NB4 (cell line): ENCODE measurements around the gene ATP1A4.

Source experiments
- POLR2A ChIP-seq: IDR thresholded peaks from 2 replicates; pipeline ENCODE4 v1.6.1; 2011; ENCODE audit warnings: mild to moderate bottlenecking; ENCODE audit not compliant: insufficient read length; ENCODE audit errors: extremely low read depth
- TF ChIP-seq, protein P1 (sequence below): IDR thresholded peaks from one replicate; pipeline ENCODE4 v1.5.1; 2012; ENCODE audit warnings: low read depth, low read length
- TF ChIP-seq, protein P2 (sequence below): IDR thresholded peaks from 2 replicates; pipeline ENCODE4 v1.6.1; 2011; ENCODE audit warnings: low read depth, low read length

DNA sequence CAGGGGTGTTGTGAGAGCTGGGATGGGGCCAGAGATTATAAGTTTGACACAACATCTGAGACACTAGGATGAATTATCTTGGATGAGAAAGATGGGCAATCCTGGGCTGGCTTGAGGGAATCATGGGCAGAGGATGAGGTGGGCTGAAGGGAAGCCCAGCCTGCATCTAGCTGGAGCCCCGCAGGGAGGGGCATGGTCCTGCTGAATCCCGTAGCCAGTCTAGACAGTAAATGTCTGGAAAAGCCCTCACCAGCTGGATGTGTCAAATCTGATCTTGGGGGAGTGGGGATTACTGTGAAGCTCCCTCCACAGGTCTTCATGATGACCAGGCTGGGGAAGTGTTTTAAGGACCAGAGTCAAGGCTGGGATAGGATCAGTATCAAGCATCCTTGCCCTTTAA lies 35.3 kb downstream of the ATP1A4 start:
- TF ChIP-seq, protein P1, sequence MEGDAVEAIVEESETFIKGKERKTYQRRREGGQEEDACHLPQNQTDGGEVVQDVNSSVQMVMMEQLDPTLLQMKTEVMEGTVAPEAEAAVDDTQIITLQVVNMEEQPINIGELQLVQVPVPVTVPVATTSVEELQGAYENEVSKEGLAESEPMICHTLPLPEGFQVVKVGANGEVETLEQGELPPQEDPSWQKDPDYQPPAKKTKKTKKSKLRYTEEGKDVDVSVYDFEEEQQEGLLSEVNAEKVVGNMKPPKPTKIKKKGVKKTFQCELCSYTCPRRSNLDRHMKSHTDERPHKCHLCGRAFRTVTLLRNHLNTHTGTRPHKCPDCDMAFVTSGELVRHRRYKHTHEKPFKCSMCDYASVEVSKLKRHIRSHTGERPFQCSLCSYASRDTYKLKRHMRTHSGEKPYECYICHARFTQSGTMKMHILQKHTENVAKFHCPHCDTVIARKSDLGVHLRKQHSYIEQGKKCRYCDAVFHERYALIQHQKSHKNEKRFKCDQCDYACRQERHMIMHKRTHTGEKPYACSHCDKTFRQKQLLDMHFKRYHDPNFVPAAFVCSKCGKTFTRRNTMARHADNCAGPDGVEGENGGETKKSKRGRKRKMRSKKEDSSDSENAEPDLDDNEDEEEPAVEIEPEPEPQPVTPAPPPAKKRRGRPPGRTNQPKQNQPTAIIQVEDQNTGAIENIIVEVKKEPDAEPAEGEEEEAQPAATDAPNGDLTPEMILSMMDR: no peak
- no peak for TF ChIP-seq POLR2A
- TF ChIP-seq, protein P2, sequence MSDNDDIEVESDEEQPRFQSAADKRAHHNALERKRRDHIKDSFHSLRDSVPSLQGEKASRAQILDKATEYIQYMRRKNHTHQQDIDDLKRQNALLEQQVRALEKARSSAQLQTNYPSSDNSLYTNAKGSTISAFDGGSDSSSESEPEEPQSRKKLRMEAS: no peak
